Suprapubic skin (tissue), 3 donors: ENCODE results near the gene PTPRN2.

Experiments
- CTCF ChIP-seq, 2 donors: fragments of 200-600 bp in 1 of 2; fragments of 450-650 bp in 1 of 2; sonication (generic) in 1 of 2; IDR thresholded peaks; one replicate each; pipeline ENCODE4 v1.5.1; 2016 to 2019; ENCODE audit warnings: antibody characterized with exemption in 2 of 2, mild to moderate bottlenecking in 1 of 2, moderate library complexity in 1 of 2
- EP300 ChIP-seq: sonication (generic); formaldehyde crosslinking; IDR thresholded peaks from one replicate; pipeline ENCODE4 v1.6.1; 2017; ENCODE audit warnings: antibody characterized with exemption
- POLR2A ChIP-seq, 2 donors: fragments of 450-650 bp; IDR thresholded peaks; one replicate each; pipeline ENCODE4 v1.6.1; 2017; ENCODE audit warnings: antibody characterized with exemption in 2 of 2, mild to moderate bottlenecking in 2 of 2, moderate library complexity in 2 of 2

DNA sequence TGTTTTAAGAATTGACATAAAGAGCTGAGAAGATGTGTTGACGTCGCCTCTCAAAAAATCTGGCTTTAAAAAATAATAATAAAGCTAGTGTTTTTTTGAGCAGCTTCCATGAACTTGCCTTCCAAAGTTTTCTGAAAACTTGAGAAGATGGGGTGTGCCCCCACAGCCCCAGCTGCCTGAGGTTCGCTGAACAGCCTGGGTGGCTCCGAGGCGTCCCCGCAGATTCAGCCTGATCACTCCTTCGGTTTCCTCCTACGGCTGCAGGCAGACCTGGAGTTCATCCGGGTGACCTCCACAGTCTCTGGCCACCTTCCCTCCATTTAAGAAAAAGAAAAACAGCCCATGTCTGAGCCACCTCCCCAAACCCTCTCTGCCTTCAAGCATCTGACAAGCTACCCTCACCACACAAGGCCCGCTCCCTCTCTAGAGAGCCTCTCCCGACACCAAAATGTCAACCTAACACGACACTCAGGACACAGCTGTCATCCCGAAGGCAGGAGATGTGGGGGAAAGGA lies 177.8 kb downstream of the PTPRN2 start:
- no peak for TF ChIP-seq POLR2A (IDR thresholded peaks at IDR 0.05)
- TF ChIP-seq CTCF (IDR thresholded peaks at IDR 0.05) = no peak
- no peak for TF ChIP-seq EP300
